AG04449 (cell line): ENCODE measurements around the gene DOK7.

Experiments
- CTCF ChIA-PET: fragments of 350-600 bp; formaldehyde crosslinking; extraction: SDS; loops from one replicate; lab custom pipeline; 2021; ENCODE audit warnings: antibody characterized with exemption; lab: Yijun Ruan, JAX
- POLR2A ChIA-PET: fragments of 400-600, 350-600 bp; formaldehyde crosslinking; extraction: SDS; loops from one replicate; lab custom pipeline; 2020; ENCODE audit warnings: antibody characterized with exemption, inconsistent platforms; lab: Yijun Ruan, JAX
- DNase-seq: peaks from one replicate; pipeline ENCODE4 v3.0.0-alpha.2; 2010; ENCODE audit warnings: low read depth, low spot score
- H3K4me3 ChIP-seq: 2 replicates; pipeline ENCODE4 v1.5.1; 2011; ENCODE audit warnings: low read depth, mild to moderate bottlenecking, control low read depth, low read length
- CTCF ChIP-seq: IDR thresholded peaks from one replicate; pipeline ENCODE4 v1.5.1; 2011; ENCODE audit warnings: mild to moderate bottlenecking, moderate library complexity, low read length, control low read depth, inconsistent platforms; ENCODE audit not compliant: insufficient read depth; ENCODE audit errors: missing control alignments

DOK7 gene

GRCh38 chr4:3473996-3474765 is 11.1 kb downstream of the DOK7 start:
- DNase-seq: no peak
- no peak overlapping the region for H3K4me3 ChIP-seq
- POLR2A ChIA-PET: no interaction called here
- CTCF ChIA-PET: no interaction called here
- no peak for TF ChIP-seq CTCF

GRCh38 chr4:3475041-3475712 is 12.1 kb downstream of the DOK7 start:
- POLR2A ChIA-PET: no interaction called here
- DNase-seq: no peak
- TF ChIP-seq CTCF: no peak
- CTCF ChIA-PET: no interaction called here
- no peak overlapping the region for H3K4me3 ChIP-seq

DNA sequence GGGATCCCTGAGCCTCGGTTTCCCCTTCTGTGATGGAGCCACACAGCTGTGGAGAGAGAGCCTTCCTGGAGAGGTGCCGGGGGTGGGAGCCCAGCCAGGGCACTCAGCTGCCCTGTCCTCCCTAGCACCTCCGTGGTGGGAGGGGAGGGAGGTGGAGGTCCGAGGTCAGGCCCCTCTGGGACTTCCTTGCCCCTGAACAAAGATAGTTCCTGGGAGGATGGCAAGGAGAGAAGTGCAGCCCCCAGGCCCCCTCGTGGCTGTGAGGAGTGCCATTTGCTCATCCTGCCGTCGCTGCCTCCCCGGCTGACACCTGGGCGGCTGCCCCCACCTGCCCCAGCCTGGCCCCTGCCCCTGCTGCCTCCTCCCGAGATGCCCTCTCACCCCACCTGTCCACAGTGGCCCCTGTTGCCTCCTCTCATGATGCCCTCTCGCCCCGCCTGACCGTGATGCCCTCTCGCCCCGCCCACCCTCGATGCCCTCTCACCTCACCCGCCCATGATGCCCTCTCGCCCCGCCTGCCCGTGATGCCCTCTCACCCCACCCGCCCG is 12.7 kb downstream of the DOK7 start:
- ChIA-PET POLR2A (no interaction called here), CTCF (no interaction called here)
- no peak overlapping the region for H3K4me3 ChIP-seq
- no peak for DNase-seq
- TF ChIP-seq CTCF: no peak

DNA sequence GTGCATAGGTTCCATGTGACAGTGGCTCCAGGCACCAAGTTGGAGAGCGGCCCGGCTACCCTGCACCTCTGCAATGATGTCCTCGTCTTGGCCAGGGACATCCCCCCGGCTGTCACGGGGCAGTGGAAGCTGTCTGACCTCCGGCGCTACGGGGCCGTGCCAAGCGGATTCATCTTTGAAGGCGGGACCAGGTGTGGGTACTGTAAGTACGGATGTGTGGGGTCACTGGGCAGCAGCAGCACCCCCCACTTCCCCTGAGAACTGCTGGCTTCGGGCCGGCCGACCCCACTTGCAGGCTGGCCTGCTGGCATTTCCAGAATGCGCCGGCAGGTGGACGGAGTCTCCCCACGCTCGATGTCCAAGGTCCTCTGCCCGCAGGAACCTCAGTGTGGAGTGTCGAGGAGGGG is 13.2 kb downstream of the DOK7 start:
- DNase-seq: no peak
- TF ChIP-seq CTCF: no peak
- CTCF ChIA-PET: no interaction called here
- POLR2A ChIA-PET: no interaction called here
- H3K4me3 ChIP-seq: no peak overlapping the region

GRCh38 chr4:3476936-3477749 is 14.0 kb downstream of the DOK7 start:
- no peak overlapping the region for H3K4me3 ChIP-seq
- no peak for DNase-seq
- TF ChIP-seq CTCF: no peak
- POLR2A ChIA-PET: no interaction called here
- CTCF ChIA-PET: interaction anchor here (0.6 to 6.0 kb wide), 2 partner anchors 132 to 278 kb away, joined by 3 to 134 read pairs; no protein-coding TSS in a partner anchor
